Nephron (organoid): ENCODE results near the gene RTL1.

Experiments
- H3K27ac Mint-ChIP-seq, 3 experiments: 2 replicates each; pipeline ENCODE4 v1.8.0; 2020; ENCODE audit warnings: mixed read lengths in 3 of 3, mild to moderate bottlenecking in 2 of 3, moderate library complexity in 1 of 3
- H3K27me3 Mint-ChIP-seq: 2 replicates; pipeline ENCODE4 v1.8.0; 2021; ENCODE audit warnings: low read depth, mild to moderate bottlenecking, moderate library complexity, mixed read lengths
- H3K36me3 Mint-ChIP-seq: 2 replicates; pipeline ENCODE4 v1.8.0; 2020; ENCODE audit warnings: low read depth, mixed read lengths
- H3K4me1 Mint-ChIP-seq: 2 replicates; pipeline ENCODE4 v1.8.0; 2020; ENCODE audit warnings: mixed read lengths
- H3K4me3 Mint-ChIP-seq, 3 experiments: 2 replicates each; pipeline ENCODE4 v1.8.0; 2020; ENCODE audit warnings: mild to moderate bottlenecking in 3 of 3, mixed read lengths in 3 of 3, moderate library complexity in 2 of 3
- H3K9me3 Mint-ChIP-seq: 2 replicates; pipeline ENCODE4 v1.8.0; 2020; ENCODE audit warnings: mixed read lengths
- TF ChIP-seq, protein P1 (sequence below), 3 experiments: fragments of 200-600 bp; sonication (generic); IDR thresholded peaks; one replicate each; pipeline ENCODE4 v1.5.0; 2021; ENCODE audit warnings: antibody characterized with exemption in 3 of 3; ENCODE audit not compliant: unreplicated experiment in 3 of 3

The RTL1 gene

GRCh38 chr14:100862793-100863192, 40.7 kb downstream of the RTL1 start:
- Mint-ChIP-seq H3K9me3 (no peaks in the 10 kb centered on the region), H3K27ac (no peak overlapping the region), H3K36me3 (no peaks in the 10 kb centered on the region), H3K27me3 (peaks cover 14% of the 10 kb centered on the region), H3K4me1 (peaks cover 6% of the 10 kb centered on the region), H3K4me3 (no peak overlapping the region)
- TF ChIP-seq, protein P1, sequence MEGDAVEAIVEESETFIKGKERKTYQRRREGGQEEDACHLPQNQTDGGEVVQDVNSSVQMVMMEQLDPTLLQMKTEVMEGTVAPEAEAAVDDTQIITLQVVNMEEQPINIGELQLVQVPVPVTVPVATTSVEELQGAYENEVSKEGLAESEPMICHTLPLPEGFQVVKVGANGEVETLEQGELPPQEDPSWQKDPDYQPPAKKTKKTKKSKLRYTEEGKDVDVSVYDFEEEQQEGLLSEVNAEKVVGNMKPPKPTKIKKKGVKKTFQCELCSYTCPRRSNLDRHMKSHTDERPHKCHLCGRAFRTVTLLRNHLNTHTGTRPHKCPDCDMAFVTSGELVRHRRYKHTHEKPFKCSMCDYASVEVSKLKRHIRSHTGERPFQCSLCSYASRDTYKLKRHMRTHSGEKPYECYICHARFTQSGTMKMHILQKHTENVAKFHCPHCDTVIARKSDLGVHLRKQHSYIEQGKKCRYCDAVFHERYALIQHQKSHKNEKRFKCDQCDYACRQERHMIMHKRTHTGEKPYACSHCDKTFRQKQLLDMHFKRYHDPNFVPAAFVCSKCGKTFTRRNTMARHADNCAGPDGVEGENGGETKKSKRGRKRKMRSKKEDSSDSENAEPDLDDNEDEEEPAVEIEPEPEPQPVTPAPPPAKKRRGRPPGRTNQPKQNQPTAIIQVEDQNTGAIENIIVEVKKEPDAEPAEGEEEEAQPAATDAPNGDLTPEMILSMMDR (IDR thresholded peaks at IDR 0.05; ENCODE audit: unreplicated experiment in 3 of 3) = no peak

DNA sequence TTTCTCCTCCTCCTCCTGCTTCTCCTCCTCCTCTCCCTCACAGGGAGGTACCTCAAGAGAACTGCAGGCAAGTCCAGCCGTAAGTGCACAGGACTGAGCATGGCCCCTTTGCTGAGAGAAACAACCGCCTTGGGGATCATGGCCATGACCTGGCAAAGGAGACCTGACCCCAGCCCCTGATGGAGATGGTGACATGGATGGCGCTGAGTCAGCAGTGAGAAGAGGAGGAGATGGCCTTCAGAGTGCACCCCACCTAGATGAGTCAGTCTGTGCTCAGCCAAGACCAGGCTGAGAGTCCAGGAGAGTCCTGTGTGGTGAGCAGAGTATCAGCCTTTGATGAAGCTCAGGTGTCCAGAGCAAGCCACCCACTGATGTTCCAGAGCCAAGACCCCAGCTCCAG, 41.2 kb downstream of the RTL1 start:
- Mint-ChIP-seq H3K27ac (no peak overlapping the region), H3K9me3 (no peaks in the 10 kb centered on the region), H3K4me1 (peaks cover 6% of the 10 kb centered on the region), H3K27me3 (peaks cover 12% of the 10 kb centered on the region), H3K36me3 (no peaks in the 10 kb centered on the region), H3K4me3 (no peak overlapping the region)
- TF ChIP-seq, protein P1 (IDR thresholded peaks at IDR 0.05; ENCODE audit: unreplicated experiment in 3 of 3) = no peak

GRCh38 chr14:100861937-100862247, 41.6 kb downstream of the RTL1 start:
- Mint-ChIP-seq H3K27ac (no peak overlapping the region), H3K4me3 (no peak overlapping the region), H3K36me3 (no peaks in the 10 kb centered on the region), H3K27me3 (peaks cover 10% of the 10 kb centered on the region), H3K9me3 (no peaks in the 10 kb centered on the region), H3K4me1 (peaks cover 6% of the 10 kb centered on the region)
- TF ChIP-seq, protein P1 (IDR thresholded peaks at IDR 0.05; ENCODE audit: unreplicated experiment in 3 of 3) = no peak

- H3K4me3 Mint-ChIP-seq = no peak overlapping the region
- TF ChIP-seq, protein P1 (IDR thresholded peaks at IDR 0.05; ENCODE audit: unreplicated experiment in 3 of 3) = no peak
- H3K36me3 Mint-ChIP-seq = no peaks in the 10 kb centered on the region
- peaks cover 6% of the 10 kb centered on the region for H3K4me1 Mint-ChIP-seq
- H3K27ac Mint-ChIP-seq = no peak overlapping the region
- no peaks in the 10 kb centered on the region for H3K9me3 Mint-ChIP-seq
- peaks cover 13% of the 10 kb centered on the region for H3K27me3 Mint-ChIP-seq
Measured at GRCh38 chr14:100861188-100861936, 42.2 kb downstream of the RTL1 start.

DNA sequence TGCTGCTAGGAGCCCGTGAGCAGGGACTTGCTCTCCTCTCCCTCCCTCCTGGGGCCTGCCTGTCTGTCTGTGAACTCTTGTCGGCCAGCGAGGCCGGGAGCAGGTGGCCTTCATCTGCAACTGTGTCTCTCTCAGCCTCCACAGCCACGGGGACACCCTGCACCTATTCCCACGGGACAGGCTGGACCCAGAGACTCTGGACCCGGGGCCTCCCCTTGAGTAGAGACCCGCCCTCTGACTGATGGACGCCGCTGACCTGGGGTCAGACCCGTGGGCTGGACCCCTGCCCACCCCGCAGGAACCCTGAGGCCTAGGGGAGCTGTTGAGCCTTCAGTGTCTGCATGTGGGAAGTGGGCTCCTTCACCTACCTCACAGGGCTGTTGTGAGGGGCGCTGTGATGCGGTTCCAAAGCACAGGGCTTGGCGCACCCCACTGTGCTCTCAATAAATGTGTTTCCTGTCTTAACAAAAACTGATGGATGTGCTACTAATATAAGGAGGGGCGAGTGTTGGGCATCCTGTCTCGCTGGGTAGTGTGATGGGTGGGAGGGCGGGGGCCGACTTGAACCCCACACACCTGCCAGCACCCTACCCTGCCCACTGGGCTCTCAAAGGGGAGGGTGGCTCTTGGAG, 42.9 kb downstream of the RTL1 start:
- TF ChIP-seq, protein P1 (IDR thresholded peaks at IDR 0.05; ENCODE audit: unreplicated experiment in 3 of 3) = no peak
- Mint-ChIP-seq H3K4me3 (no peak overlapping the region), H3K36me3 (no peaks in the 10 kb centered on the region), H3K27ac (no peak overlapping the region), H3K27me3 (peaks cover 20% of the 10 kb centered on the region), H3K4me1 (peaks cover 6% of the 10 kb centered on the region), H3K9me3 (no peaks in the 10 kb centered on the region)

- Mint-ChIP-seq H3K27me3 (peaks cover 25% of the 10 kb centered on the region), H3K27ac (peak overlapping the region in 1 of 3 experiments; percentile 83), H3K9me3 (no peaks in the 10 kb centered on the region), H3K36me3 (no peaks in the 10 kb centered on the region), H3K4me3 (no peak overlapping the region), H3K4me1 (no peaks in the 10 kb centered on the region)
- TF ChIP-seq, protein P1 (IDR thresholded peaks at IDR 0.05; ENCODE audit: unreplicated experiment in 3 of 3) = no peak
Measured at GRCh38 chr14:100859781-100860180, 43.7 kb downstream of the RTL1 start.
